HEK293T (cell line): ENCODE results near the gene FNBP1L.

Source experiments
- CTBP1 ChIP-seq: fragments of 450-650 bp; IDR thresholded peaks from 2 replicates; pipeline ENCODE4 v1.6.1; 2016; ENCODE audit warnings: borderline replicate concordance
- ELF4 ChIP-seq: fragments of 450-650 bp; IDR thresholded peaks from 2 replicates; pipeline ENCODE4 v1.6.1; 2017; ENCODE audit warnings: antibody characterized with exemption
- FOXA1 ChIP-seq: fragments of 450-650 bp; IDR thresholded peaks from 2 replicates; pipeline ENCODE4 v1.6.1; 2016; ENCODE audit warnings: mild to moderate bottlenecking
- FOXK2 ChIP-seq: fragments of 450-650 bp; IDR thresholded peaks from 2 replicates; pipeline ENCODE4 v1.6.1; 2016; ENCODE audit warnings: mild to moderate bottlenecking
- FOXM1 ChIP-seq: fragments of 450-650 bp; IDR thresholded peaks from 2 replicates; pipeline ENCODE4 v1.6.1; 2017; ENCODE audit warnings: mild to moderate bottlenecking, borderline replicate concordance
- LEF1 ChIP-seq: fragments of 450-650 bp; IDR thresholded peaks from 2 replicates; pipeline ENCODE4 v1.6.1; 2017; ENCODE audit warnings: mild to moderate bottlenecking, borderline replicate concordance
- PKNOX1 ChIP-seq: fragments of 450-650 bp; IDR thresholded peaks from 2 replicates; pipeline ENCODE4 v1.6.1; 2016
- SP1 ChIP-seq: fragments of 450-650 bp; IDR thresholded peaks from 2 replicates; pipeline ENCODE4 v1.6.1; 2017
- TARDBP ChIP-seq: fragments of 450-650 bp; IDR thresholded peaks from 2 replicates; pipeline ENCODE4 v1.6.1; 2016
- ZNF384 ChIP-seq: fragments of 450-650 bp; IDR thresholded peaks from 2 replicates; pipeline ENCODE4 v1.6.1; 2016

GRCh38 chr1:93592551-93592949 is 144.6 kb downstream of the FNBP1L start:
- TF ChIP-seq FOXM1 = no peak
- TF ChIP-seq TARDBP = no peak
- TF ChIP-seq SP1 = no peak
- TF ChIP-seq PKNOX1 = no peak
- TF ChIP-seq ZNF384 = no peak
- no peak for TF ChIP-seq FOXA1
- no peak for TF ChIP-seq CTBP1
- TF ChIP-seq ELF4 = no peak
- no peak for TF ChIP-seq LEF1
- no peak for TF ChIP-seq FOXK2
